D721Med (cell line): ENCODE results near the gene DPAGT1.

Experiments
- DNase-seq: peaks from one replicate; pipeline ENCODE4 v3.0.0; 2011; ENCODE audit warnings: low spot score; ENCODE audit not compliant: insufficient read length
- FAIRE-seq: peaks from 2 replicates; lab custom pipeline; 2011; peaks lifted over from hg19 to GRCh38; lab: Jason Lieb, UNC
- TF ChIP-seq, protein P1 (sequence below): IDR thresholded peaks from 2 replicates; pipeline ENCODE4 v1.5.1; 2012; ENCODE audit warnings: mild to moderate bottlenecking, control low read depth; ENCODE audit not compliant: insufficient read depth; ENCODE audit errors: missing control alignments

Gene DPAGT1

DNA sequence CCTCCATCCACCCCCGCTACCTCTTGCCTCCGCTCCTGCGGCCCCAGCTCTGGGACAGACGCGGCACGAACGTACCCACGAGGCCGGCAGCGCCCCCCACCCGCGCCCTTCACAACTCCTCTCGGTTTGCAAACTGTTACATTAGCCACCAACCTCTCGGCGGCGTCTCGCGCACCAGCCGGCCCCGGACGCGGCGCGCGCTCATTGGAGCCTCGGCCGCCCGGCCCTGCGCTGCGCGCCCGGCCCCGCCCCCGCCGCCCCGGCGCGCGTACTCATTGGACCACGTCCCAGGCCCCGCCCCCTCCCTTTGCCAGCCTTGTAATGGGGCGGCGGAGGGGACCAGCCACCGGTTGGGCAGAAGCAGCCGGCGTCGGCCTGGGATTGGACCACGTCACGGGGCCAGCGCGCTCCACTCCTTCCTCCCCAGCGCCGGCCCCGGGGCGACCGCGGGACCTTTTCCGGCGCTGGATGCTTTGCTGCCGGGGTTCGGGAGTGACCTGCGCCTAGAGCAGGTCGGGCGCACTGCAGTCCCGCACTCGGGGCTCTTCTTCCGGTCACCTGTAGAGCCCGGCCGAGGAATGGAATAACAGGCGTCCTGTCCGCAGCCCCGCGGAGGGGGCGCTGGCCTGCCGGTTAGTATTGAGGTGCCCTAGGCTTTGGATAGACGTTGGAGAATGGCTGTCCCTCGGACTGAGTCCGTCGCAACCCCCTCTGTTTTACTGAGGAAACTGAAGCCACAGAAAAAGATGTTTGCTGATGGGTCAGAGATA lies 44.5 kb downstream of the DPAGT1 start, which contains the start of gene HYOU1:
Gene HYOU1, minus strand, starts transcription at position 206 of the 770 bp plus-strand sequence. CDS start 1,045 bp downstream, outside the sequence.
- FAIRE-seq (no peak), DNase-seq (peak; percentile 95)
- TF ChIP-seq, protein P1, sequence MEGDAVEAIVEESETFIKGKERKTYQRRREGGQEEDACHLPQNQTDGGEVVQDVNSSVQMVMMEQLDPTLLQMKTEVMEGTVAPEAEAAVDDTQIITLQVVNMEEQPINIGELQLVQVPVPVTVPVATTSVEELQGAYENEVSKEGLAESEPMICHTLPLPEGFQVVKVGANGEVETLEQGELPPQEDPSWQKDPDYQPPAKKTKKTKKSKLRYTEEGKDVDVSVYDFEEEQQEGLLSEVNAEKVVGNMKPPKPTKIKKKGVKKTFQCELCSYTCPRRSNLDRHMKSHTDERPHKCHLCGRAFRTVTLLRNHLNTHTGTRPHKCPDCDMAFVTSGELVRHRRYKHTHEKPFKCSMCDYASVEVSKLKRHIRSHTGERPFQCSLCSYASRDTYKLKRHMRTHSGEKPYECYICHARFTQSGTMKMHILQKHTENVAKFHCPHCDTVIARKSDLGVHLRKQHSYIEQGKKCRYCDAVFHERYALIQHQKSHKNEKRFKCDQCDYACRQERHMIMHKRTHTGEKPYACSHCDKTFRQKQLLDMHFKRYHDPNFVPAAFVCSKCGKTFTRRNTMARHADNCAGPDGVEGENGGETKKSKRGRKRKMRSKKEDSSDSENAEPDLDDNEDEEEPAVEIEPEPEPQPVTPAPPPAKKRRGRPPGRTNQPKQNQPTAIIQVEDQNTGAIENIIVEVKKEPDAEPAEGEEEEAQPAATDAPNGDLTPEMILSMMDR, result peak; percentile 17

DNA sequence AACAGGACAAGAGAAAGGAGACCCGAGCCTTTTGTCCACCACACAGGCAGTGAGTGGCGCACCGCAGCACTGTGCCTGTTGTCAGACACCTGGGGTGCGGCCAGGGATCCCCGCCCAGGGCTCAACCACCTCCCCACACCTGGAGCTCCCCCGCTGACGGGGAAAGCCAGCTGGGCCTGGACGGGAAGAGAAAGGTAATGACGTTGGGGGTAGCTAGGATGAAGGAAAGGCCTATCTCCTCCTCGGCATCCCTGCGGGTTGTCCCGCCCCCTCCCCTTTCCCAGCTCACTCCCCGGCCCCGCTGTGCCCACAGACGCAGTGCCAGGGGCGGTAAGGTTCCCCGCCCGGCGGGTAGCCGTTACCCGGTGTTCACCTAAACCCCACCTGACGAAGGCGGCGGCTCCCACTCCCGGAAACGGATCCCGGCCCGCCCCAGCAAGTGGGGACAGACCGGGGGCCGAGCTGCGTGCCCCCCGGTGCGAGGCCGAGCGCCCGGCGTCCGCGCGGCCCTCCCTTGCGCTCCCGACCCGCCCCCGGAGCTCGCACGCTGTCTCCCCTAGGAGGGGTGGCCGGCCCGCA lies 45.1 kb downstream of the DPAGT1 start:
- no peak for FAIRE-seq

DNA sequence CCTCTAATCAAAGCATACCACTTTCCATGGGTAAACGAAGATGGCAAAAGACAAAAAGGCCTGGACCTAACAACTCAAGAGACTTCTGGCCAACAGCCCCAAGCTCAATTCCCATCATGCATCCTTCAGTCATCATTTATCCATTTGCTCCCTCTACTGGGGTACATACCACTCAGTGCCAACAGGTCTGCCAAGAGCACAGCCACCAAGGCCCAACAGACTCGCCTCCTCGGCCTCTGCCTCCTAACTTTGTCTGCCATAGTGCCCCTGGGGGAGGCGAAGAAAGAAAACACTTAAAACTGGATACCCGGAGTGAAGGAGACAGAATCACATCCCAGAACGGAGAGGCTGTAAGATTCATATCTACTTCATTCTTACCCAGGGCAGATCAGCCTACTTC lies 45.8 kb downstream of the DPAGT1 start:
- no peak for DNase-seq
- FAIRE-seq, result no peak
- TF ChIP-seq, protein P1, result peak; percentile 21

More for the DNA sequence above, 45.1 kb downstream of the DPAGT1 start:
- no peak for DNase-seq
- TF ChIP-seq, protein P1, result no peak

DNA sequence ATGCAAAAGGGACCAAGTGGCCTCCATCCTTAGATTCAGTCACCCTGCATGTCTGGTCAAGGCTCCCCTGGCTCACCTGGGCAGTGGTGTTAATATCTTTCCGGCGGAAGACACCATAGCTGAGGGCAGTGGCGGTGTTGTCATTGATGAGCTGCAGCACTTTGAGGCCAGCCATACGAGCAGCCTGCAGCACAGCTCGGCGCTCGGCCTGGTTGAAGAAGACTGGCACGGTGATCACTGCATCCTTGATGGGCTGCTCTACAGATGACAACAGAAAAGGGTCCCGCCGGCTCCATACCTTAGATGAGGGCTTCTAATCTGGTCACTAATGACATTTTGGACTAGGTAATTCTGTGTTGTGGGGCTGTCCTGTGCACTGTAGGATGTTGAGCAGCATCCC lies 47.2 kb downstream of the DPAGT1 start:
- DNase-seq (no peak), FAIRE-seq (no peak)
- TF ChIP-seq, protein P1, result no peak

DNA sequence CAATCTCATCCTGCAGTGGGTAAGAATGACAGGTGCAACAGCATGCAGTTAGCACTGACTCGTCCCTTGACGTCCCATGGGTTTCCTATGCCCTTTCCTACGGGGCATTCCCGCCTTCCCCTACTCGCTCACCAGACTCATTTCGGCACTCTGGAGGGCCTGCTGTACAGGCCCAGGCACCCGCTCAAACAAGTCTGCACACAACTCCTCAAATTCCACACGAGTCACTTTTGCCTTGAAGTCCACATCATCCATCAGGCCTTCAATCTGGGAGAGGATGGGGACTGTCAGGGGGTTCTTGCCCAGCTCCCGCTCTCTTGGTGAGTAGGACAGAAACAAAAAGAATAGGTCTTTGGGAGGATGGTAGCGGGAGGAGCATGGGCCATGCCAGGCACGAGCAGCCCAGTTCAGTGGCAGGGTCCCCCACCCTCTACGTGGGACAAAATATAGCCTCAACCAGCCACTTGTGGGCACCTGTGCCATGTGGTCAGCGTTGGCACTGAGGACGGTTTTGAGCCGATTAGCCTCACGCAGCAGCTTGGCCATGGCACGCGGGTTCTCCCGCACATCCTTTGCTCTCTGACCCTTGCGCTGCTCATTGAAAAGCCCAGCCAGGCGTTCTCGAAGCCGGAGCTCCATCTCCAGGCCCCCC lies 49.4 kb downstream of the DPAGT1 start:
- FAIRE-seq (no peak), DNase-seq (no peak)
- TF ChIP-seq, protein P1, result no peak

DNA sequence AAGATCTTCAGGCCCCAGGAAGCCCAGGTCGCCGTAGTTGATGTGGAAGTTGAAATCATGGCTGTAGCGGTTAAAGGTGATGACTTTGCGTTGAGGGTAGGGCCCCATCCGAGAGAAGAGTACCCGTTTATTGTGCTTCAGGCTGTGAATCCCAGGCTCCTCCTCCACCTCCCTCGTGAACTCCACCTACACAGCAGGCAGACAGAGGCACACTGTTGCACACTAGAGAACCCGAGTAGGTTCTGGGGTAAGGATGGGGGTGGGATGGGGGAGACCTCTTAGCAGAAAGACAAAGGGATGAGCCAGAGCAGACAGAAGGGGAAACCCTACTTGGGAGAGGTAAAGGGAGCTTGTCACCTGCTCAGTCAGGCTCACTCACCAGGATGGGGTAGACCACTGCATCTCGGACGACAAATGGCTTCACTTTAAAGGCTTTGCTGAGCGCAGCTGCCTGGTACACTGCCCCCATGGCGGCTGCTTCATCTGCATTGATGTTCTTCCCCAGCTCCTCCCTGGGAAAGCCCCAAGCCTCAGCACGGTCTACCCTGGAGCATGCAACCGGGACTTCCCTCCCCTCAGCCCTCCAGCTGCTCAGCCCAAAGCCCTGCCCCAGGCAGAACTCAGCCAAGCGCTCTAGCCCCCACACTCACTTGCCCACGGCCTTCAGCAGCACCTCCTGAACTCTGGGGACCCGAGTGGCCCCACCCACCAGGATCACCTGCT lies 50.1 kb downstream of the DPAGT1 start:
- no peak for FAIRE-seq
- no peak for DNase-seq
- TF ChIP-seq, protein P1, result no peak
